ENCODE measurements around the gene PDLIM5. TPM values are rescaled to one million over a fixed set of nuclear protein-coding genes. Genes with fewer than 3 reads are reported as not detected.
"Not testable (repeated sequence)": the region's sequence is repeated elsewhere in the genome, so short reads cannot be mapped to it uniquely, and the experiment has no call there.

PDLIM5 gene
- total and polyA plus RNA-seq, 7 experiments from 2014 or later, result 14.4 to 61.7 (median 35.7) TPM

GRCh38 chr4:94650690-94651089 is 198.9 kb downstream of the PDLIM5 start:
- Mint-ChIP-seq H3K9me3 (no peaks in the 10 kb centered on the region), H3K36me3 (peaks cover 0 to 48% (median 16%) of the 10 kb centered on the region in 5 donors), H3K4me3 (no peak overlapping the region), H3K27ac (no peak overlapping the region), H3K27me3 (no peaks in the 10 kb centered on the region), H3K4me1 (peaks cover 0 to 1% (median 0%) of the 10 kb centered on the region in 7 donors)
- Histone ChIP-seq H3K27ac (ENCODE audit: low read depth, low read length) (no peak overlapping the region), H3K36me3 (ENCODE audit: control insufficient read depth in 2 of 3, insufficient read depth in 3 of 3, low read length in 3 of 3) (no peaks in the 10 kb centered on the region), H3K9me3 (ENCODE audit: control insufficient read depth in 2 of 3, low read length in 3 of 3) (no peaks in the 10 kb centered on the region), H3K4me3 (ENCODE audit: low read length) (no peak overlapping the region), H3K4me1 (ENCODE audit: control insufficient read depth in 2 of 2, insufficient read depth in 2 of 2, low read length in 2 of 2) (no peaks in the 10 kb centered on the region), H3K27me3 (ENCODE audit: control insufficient read depth in 2 of 2, insufficient read depth in 2 of 2, low read length in 2 of 2) (no peaks in the 10 kb centered on the region)
- ChIA-PET POLR2A (no interaction called here), CTCF (no interaction called here)
- DNase-seq, result no peak
- intact Hi-C loops (cut with micrococcal nuclease), result no loop called here
- ATAC-seq, result no peak

GRCh38 chr4:94653095-94653649 is 201.4 kb downstream of the PDLIM5 start:
- Histone ChIP-seq H3K9me3 (ENCODE audit: control insufficient read depth in 2 of 3, low read length in 3 of 3) (no peaks in the 10 kb centered on the region), H3K27ac (ENCODE audit: low read depth, low read length) (no peak overlapping the region), H3K4me1 (ENCODE audit: control insufficient read depth in 2 of 2, insufficient read depth in 2 of 2, low read length in 2 of 2) (no peaks in the 10 kb centered on the region), H3K4me3 (ENCODE audit: low read length) (no peak overlapping the region), H3K36me3 (ENCODE audit: control insufficient read depth in 2 of 3, insufficient read depth in 3 of 3, low read length in 3 of 3) (no peaks in the 10 kb centered on the region), H3K27me3 (ENCODE audit: control insufficient read depth in 2 of 2, insufficient read depth in 2 of 2, low read length in 2 of 2) (no peaks in the 10 kb centered on the region)
- H3K27ac Mint-ChIP-seq, result no peak overlapping the region
- ATAC-seq (no peak), DNase-seq (no peak)
- H3K4me3 Mint-ChIP-seq, result no peak overlapping the region
- ChIA-PET CTCF (no interaction called here), POLR2A (no interaction called here)
- no peaks in the 10 kb centered on the region for H3K27me3 Mint-ChIP-seq
- intact Hi-C loops (cut with micrococcal nuclease), result no loop called here
- no peaks in the 10 kb centered on the region for H3K9me3 Mint-ChIP-seq
- H3K4me1 Mint-ChIP-seq, result peaks cover 0 to 1% (median 0%) of the 10 kb centered on the region in 7 donors
- H3K36me3 Mint-ChIP-seq, result peaks cover 0 to 39% (median 17%) of the 10 kb centered on the region in 5 donors

GRCh38 chr4:94653984-94654609 is 202.4 kb downstream of the PDLIM5 start:
- ATAC-seq (no peak), DNase-seq (no peak)
- Histone ChIP-seq H3K4me3 (ENCODE audit: low read length) (no peak overlapping the region), H3K9me3 (ENCODE audit: control insufficient read depth in 2 of 3, low read length in 3 of 3) (no peaks in the 10 kb centered on the region), H3K36me3 (ENCODE audit: control insufficient read depth in 2 of 3, insufficient read depth in 3 of 3, low read length in 3 of 3) (no peaks in the 10 kb centered on the region), H3K4me1 (ENCODE audit: control insufficient read depth in 2 of 2, insufficient read depth in 2 of 2, low read length in 2 of 2) (no peaks in the 10 kb centered on the region), H3K27ac (ENCODE audit: low read depth, low read length) (no peak overlapping the region), H3K27me3 (ENCODE audit: control insufficient read depth in 2 of 2, insufficient read depth in 2 of 2, low read length in 2 of 2) (no peaks in the 10 kb centered on the region)
- ChIA-PET POLR2A (no interaction called here), CTCF (interaction anchor here (0.6 kb wide), 1 partner anchor 75 kb away, joined by 3 read pairs; no protein-coding TSS in a partner anchor)
- Mint-ChIP-seq H3K36me3 (peaks cover 0 to 46% (median 21%) of the 10 kb centered on the region in 5 donors), H3K4me1 (peaks cover 0 to 1% (median 0%) of the 10 kb centered on the region in 7 donors), H3K4me3 (no peak overlapping the region), H3K27me3 (no peaks in the 10 kb centered on the region), H3K27ac (no peak overlapping the region), H3K9me3 (no peaks in the 10 kb centered on the region)
- intact Hi-C loops (cut with micrococcal nuclease), result no loop called here

GRCh38 chr4:94654714-94655113 is 203.0 kb downstream of the PDLIM5 start:
- no peak overlapping the region for H3K4me3 Mint-ChIP-seq
- no peaks in the 10 kb centered on the region for H3K27me3 Mint-ChIP-seq
- intact Hi-C loops (cut with micrococcal nuclease), result no loop called here

GRCh38 chr4:94660614-94661013 is 208.9 kb downstream of the PDLIM5 start:
- POLR2A ChIA-PET, result no interaction called here
- H3K4me3 Mint-ChIP-seq, result no peak overlapping the region

More at GRCh38 chr4:94654714-94655113, 203.0 kb downstream of the PDLIM5 start:
- Histone ChIP-seq H3K36me3 (ENCODE audit: control insufficient read depth in 2 of 3, insufficient read depth in 3 of 3, low read length in 3 of 3) (no peaks in the 10 kb centered on the region), H3K9me3 (ENCODE audit: control insufficient read depth in 2 of 3, low read length in 3 of 3) (no peaks in the 10 kb centered on the region), H3K27ac (ENCODE audit: low read depth, low read length) (no peak overlapping the region), H3K4me3 (ENCODE audit: low read length) (no peak overlapping the region), H3K27me3 (ENCODE audit: control insufficient read depth in 2 of 2, insufficient read depth in 2 of 2, low read length in 2 of 2) (no peaks in the 10 kb centered on the region), H3K4me1 (ENCODE audit: control insufficient read depth in 2 of 2, insufficient read depth in 2 of 2, low read length in 2 of 2) (no peaks in the 10 kb centered on the region)
- POLR2A ChIA-PET, result no interaction called here
- DNase-seq (no peak), ATAC-seq (no peak)
- H3K27ac Mint-ChIP-seq, result no peak overlapping the region
- H3K9me3 Mint-ChIP-seq, result no peaks in the 10 kb centered on the region
- H3K36me3 Mint-ChIP-seq, result peaks cover 0 to 46% (median 21%) of the 10 kb centered on the region in 5 donors
- H3K4me1 Mint-ChIP-seq, result peaks cover 0 to 1% (median 0%) of the 10 kb centered on the region in 7 donors
- CTCF ChIA-PET, result interaction anchor here (0.6 kb wide), 1 partner anchor 76 kb away, joined by 3 read pairs; no protein-coding TSS in a partner anchor

GRCh38 chr4:94665021-94665420 is 213.3 kb downstream of the PDLIM5 start:
- H3K9me3 Mint-ChIP-seq; H3K4me3 ChIP-seq (ENCODE audit: low read length); intact Hi-C loops (cut with micrococcal nuclease); H3K9me3 ChIP-seq (ENCODE audit: control insufficient read depth in 2 of 3, low read length in 3 of 3); H3K27ac Mint-ChIP-seq; ATAC-seq; DNase-seq; CTCF ChIA-PET; POLR2A ChIA-PET; H3K27me3 ChIP-seq (ENCODE audit: control insufficient read depth in 2 of 2, insufficient read depth in 2 of 2, low read length in 2 of 2); H3K27me3 Mint-ChIP-seq; H3K4me1 ChIP-seq (ENCODE audit: control insufficient read depth in 2 of 2, insufficient read depth in 2 of 2, low read length in 2 of 2); H3K4me1 Mint-ChIP-seq; H3K4me3 Mint-ChIP-seq; H3K27ac ChIP-seq (ENCODE audit: low read depth, low read length); H3K36me3 ChIP-seq (ENCODE audit: control insufficient read depth in 2 of 3, insufficient read depth in 3 of 3, low read length in 3 of 3): not testable (repeated sequence)
- peaks cover 0 to 46% (median 13%) of the 10 kb centered on the region in 5 donors for H3K36me3 Mint-ChIP-seq

More at GRCh38 chr4:94660614-94661013, 208.9 kb downstream of the PDLIM5 start:
- H3K9me3 Mint-ChIP-seq, result no peaks in the 10 kb centered on the region
- H3K27me3 Mint-ChIP-seq, result no peaks in the 10 kb centered on the region
- Histone ChIP-seq H3K4me1 (ENCODE audit: control insufficient read depth in 2 of 2, insufficient read depth in 2 of 2, low read length in 2 of 2) (no peaks in the 10 kb centered on the region), H3K4me3 (ENCODE audit: low read length) (no peak overlapping the region), H3K27me3 (ENCODE audit: control insufficient read depth in 2 of 2, insufficient read depth in 2 of 2, low read length in 2 of 2) (no peaks in the 10 kb centered on the region), H3K36me3 (ENCODE audit: control insufficient read depth in 2 of 3, insufficient read depth in 3 of 3, low read length in 3 of 3) (no peaks in the 10 kb centered on the region), H3K9me3 (ENCODE audit: control insufficient read depth in 2 of 3, low read length in 3 of 3) (no peaks in the 10 kb centered on the region), H3K27ac (ENCODE audit: low read depth, low read length) (no peak overlapping the region)
- no peak overlapping the region for H3K27ac Mint-ChIP-seq
- no peak for DNase-seq
- H3K36me3 Mint-ChIP-seq, result peaks cover 0 to 56% (median 35%) of the 10 kb centered on the region in 5 donors
- no peak for ATAC-seq
- intact Hi-C loops (cut with micrococcal nuclease), result no loop called here
- CTCF ChIA-PET, result no interaction called here
- no peaks in the 10 kb centered on the region for H3K4me1 Mint-ChIP-seq
